B cell (primary cell): ENCODE results near the gene CNGA1.

Source experiments
- CTCF ChIP-seq: fragments of 200-600 bp; IDR thresholded peaks from one replicate; pipeline ENCODE4 v1.8.0; 2022; ENCODE audit warnings: antibody characterized with exemption, mild to moderate bottlenecking
- EZH2 ChIP-seq: IDR thresholded peaks from 2 replicates; pipeline ENCODE4 v1.6.1; 2012; ENCODE audit warnings: borderline replicate concordance, low read depth, mild to moderate bottlenecking, moderate library complexity, low read length; ENCODE audit not compliant: insufficient read depth, poor library complexity, severe bottlenecking

- TF ChIP-seq CTCF (no peak), EZH2 (no peak)
These were observed 14.2 kb downstream of the CNGA1 start for GRCh38 chr4:48002267-48002666.
